Stomach smooth muscle (tissue), 2 donors: ENCODE results near the gene IQGAP3.

Source experiments
- H3K27ac ChIP-seq: one replicate; pipeline ENCODE4 v1.7.0; 2013; ENCODE audit warnings: mild to moderate bottlenecking, low read length, inconsistent platforms
- H3K27me3 ChIP-seq, 2 donors: one replicate each; pipeline ENCODE4 v1.7.0; 2013; ENCODE audit warnings: low read length in 2 of 2; ENCODE audit not compliant: insufficient read depth in 2 of 2, control insufficient read depth in 1 of 2
- H3K36me3 ChIP-seq, 2 donors: one replicate each; pipeline ENCODE4 v1.7.0; 2013; ENCODE audit warnings: low read length in 2 of 2; ENCODE audit not compliant: control insufficient read depth in 2 of 2, insufficient read depth in 2 of 2
- H3K4me1 ChIP-seq: one replicate; pipeline ENCODE4 v1.7.0; 2013; ENCODE audit warnings: low read length; ENCODE audit not compliant: control insufficient read depth, insufficient read depth
- H3K4me3 ChIP-seq, 2 donors: one replicate each; pipeline ENCODE4 v1.7.0; 2013; ENCODE audit warnings: low read length in 2 of 2
- H3K9ac ChIP-seq, 2 donors: one replicate each; pipeline ENCODE4 v1.7.0; 2013; ENCODE audit warnings: low read length in 2 of 2, mild to moderate bottlenecking in 1 of 2
- H3K9me3 ChIP-seq, 2 donors: one replicate each; pipeline ENCODE4 v1.7.0; 2013; ENCODE audit warnings: low read length in 2 of 2; ENCODE audit not compliant: control insufficient read depth in 2 of 2
- donor health status: healthy.
- donor health status: Pancreatic carcinoma.

The IQGAP3 gene

GRCh38 chr1:156488566-156489165 is 83.7 kb downstream of the IQGAP3 start:
- peaks cover 88% of the 10 kb centered on the region for H3K4me1 ChIP-seq
- H3K9me3 ChIP-seq: no peaks in the 10 kb centered on the region
- H3K27ac ChIP-seq: no peak overlapping the region
- peak overlapping the region; percentile 50 to 68 for H3K4me3 ChIP-seq
- H3K27me3 ChIP-seq: no peaks in the 10 kb centered on the region
- peaks cover 0 to 4% of the 10 kb centered on the region in 2 donors for H3K36me3 ChIP-seq
- H3K9ac ChIP-seq: no peak overlapping the region

- H3K4me1 ChIP-seq: peaks cover 86% of the 10 kb centered on the region
- H3K36me3 ChIP-seq: peaks cover 0 to 10% of the 10 kb centered on the region in 2 donors
- H3K9me3 ChIP-seq: no peaks in the 10 kb centered on the region
- no peaks in the 10 kb centered on the region for H3K27me3 ChIP-seq
- H3K9ac ChIP-seq: no peak overlapping the region
- H3K27ac ChIP-seq: peak overlapping the region; percentile 18
- H3K4me3 ChIP-seq: no peak overlapping the region
Observed at GRCh38 chr1:156487862-156488261, 84.5 kb downstream of the IQGAP3 start.

- H3K4me3 ChIP-seq: no peak overlapping the region
- H3K9me3 ChIP-seq: no peaks in the 10 kb centered on the region
- H3K27me3 ChIP-seq: no peaks in the 10 kb centered on the region
- peaks cover 83% of the 10 kb centered on the region for H3K4me1 ChIP-seq
- peak overlapping the region; percentile 18 for H3K27ac ChIP-seq
- H3K36me3 ChIP-seq: peaks cover 10 to 21% of the 10 kb centered on the region in 2 donors
- H3K9ac ChIP-seq: no peak overlapping the region
Observed at GRCh38 chr1:156486421-156487344, 85.7 kb downstream of the IQGAP3 start.

- no peak overlapping the region for H3K9ac ChIP-seq
- peaks cover 83% of the 10 kb centered on the region for H3K4me1 ChIP-seq
- H3K27ac ChIP-seq: no peak overlapping the region
- no peaks in the 10 kb centered on the region for H3K9me3 ChIP-seq
- H3K4me3 ChIP-seq: no peak overlapping the region
- no peaks in the 10 kb centered on the region for H3K27me3 ChIP-seq
- H3K36me3 ChIP-seq: peaks cover 17 to 28% of the 10 kb centered on the region in 2 donors
Observed at GRCh38 chr1:156485984-156486383, 86.4 kb downstream of the IQGAP3 start.

- no peaks in the 10 kb centered on the region for H3K9me3 ChIP-seq
- no peaks in the 10 kb centered on the region for H3K27me3 ChIP-seq
- H3K4me3 ChIP-seq: peak overlapping the region in 1 of 2 donors; percentile 15
- no peak overlapping the region for H3K9ac ChIP-seq
- H3K4me1 ChIP-seq: peaks cover 82% of the 10 kb centered on the region
- H3K36me3 ChIP-seq: peaks cover 27 to 42% of the 10 kb centered on the region in 2 donors
- H3K27ac ChIP-seq: peak overlapping the region; percentile 18
Observed at GRCh38 chr1:156484480-156485058, 87.8 kb downstream of the IQGAP3 start.

GRCh38 chr1:156483397-156483796 is 89.0 kb downstream of the IQGAP3 start:
- Histone ChIP-seq H3K4me1 (peaks cover 79% of the 10 kb centered on the region), H3K9ac (no peak overlapping the region), H3K27ac (no peak overlapping the region), H3K4me3 (peak overlapping the region in 1 of 2 donors; percentile 15), H3K9me3 (no peaks in the 10 kb centered on the region), H3K36me3 (peaks cover 37 to 52% of the 10 kb centered on the region in 2 donors), H3K27me3 (no peaks in the 10 kb centered on the region)

- no peak overlapping the region for H3K9ac ChIP-seq
Observed at GRCh38 chr1:156482276-156482675, 90.1 kb downstream of the IQGAP3 start.

GRCh38 chr1:156481527-156481926 is 90.8 kb downstream of the IQGAP3 start:
- peaks cover 85% of the 10 kb centered on the region for H3K4me1 ChIP-seq
- no peak overlapping the region for H3K4me3 ChIP-seq
- H3K27me3 ChIP-seq: no peaks in the 10 kb centered on the region
- no peaks in the 10 kb centered on the region for H3K9me3 ChIP-seq
- no peak overlapping the region for H3K27ac ChIP-seq
- peaks cover 48 to 66% of the 10 kb centered on the region in 2 donors for H3K36me3 ChIP-seq
- no peak overlapping the region for H3K9ac ChIP-seq

More at GRCh38 chr1:156482276-156482675, 90.1 kb downstream of the IQGAP3 start:
- H3K4me1 ChIP-seq: peaks cover 79% of the 10 kb centered on the region
- H3K9me3 ChIP-seq: no peaks in the 10 kb centered on the region
- no peak overlapping the region for H3K27ac ChIP-seq
- H3K27me3 ChIP-seq: no peaks in the 10 kb centered on the region
- peaks cover 41 to 59% of the 10 kb centered on the region in 2 donors for H3K36me3 ChIP-seq
- H3K4me3 ChIP-seq: peak overlapping the region in 1 of 2 donors; percentile 15

GRCh38 chr1:156480411-156481192 is 91.8 kb downstream of the IQGAP3 start:
- peak overlapping the region; percentile 58 for H3K27ac ChIP-seq
- H3K36me3 ChIP-seq: peaks cover 56 to 72% of the 10 kb centered on the region in 2 donors
- H3K9ac ChIP-seq: no peak overlapping the region
- no peaks in the 10 kb centered on the region for H3K27me3 ChIP-seq
- no peak overlapping the region for H3K4me3 ChIP-seq
- H3K4me1 ChIP-seq: peaks cover 89% of the 10 kb centered on the region
- no peaks in the 10 kb centered on the region for H3K9me3 ChIP-seq

- Histone ChIP-seq H3K4me3 (no peak overlapping the region), H3K9me3 (no peaks in the 10 kb centered on the region), H3K27me3 (no peaks in the 10 kb centered on the region), H3K27ac (peak overlapping the region; percentile 58), H3K9ac (peak overlapping the region in 1 of 2 donors; percentile 21), H3K36me3 (peaks cover 60 to 78% of the 10 kb centered on the region in 2 donors), H3K4me1 (peaks cover 91% of the 10 kb centered on the region)
Observed at GRCh38 chr1:156480016-156480370, 92.4 kb downstream of the IQGAP3 start.
